ENCODE results near the gene ATP11B.

ATP11B gene

GRCh38 chr3:182792901-182793662, at the start of gene ATP11B:
TSS of gene ATP11B (plus strand) at chr3:182793504. CDS start at chr3:182793760, 256 bp downstream.
- peak; percentile 87 for DNase-seq

GRCh38 chr3:182746959-182747358, 46.3 kb upstream of the ATP11B start:
- no peak for DNase-seq

DNA sequence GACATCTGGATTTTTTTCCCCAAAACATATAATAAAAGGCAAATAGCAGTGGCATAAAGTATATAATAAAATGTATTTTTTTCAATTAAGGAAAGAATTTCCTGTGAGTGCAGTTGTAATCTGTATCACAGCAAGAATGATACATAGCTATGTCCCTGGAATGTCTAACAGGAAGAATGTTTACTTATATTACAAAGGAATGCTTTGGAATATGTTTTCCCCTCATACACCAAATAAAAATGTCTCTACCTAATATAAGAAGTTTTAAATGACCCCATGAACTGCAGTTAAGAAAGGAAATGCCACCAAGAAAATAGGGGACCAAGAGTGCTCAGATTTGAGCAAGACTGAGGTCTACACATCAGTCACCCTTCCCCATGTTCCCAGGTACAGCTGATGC, 38.0 kb upstream of the ATP11B start:
- no peak for DNase-seq

GRCh38 chr3:182755712-182756111, 37.6 kb upstream of the ATP11B start:
- DNase-seq: no peak

- peak; percentile 63 for DNase-seq
Observed at GRCh38 chr3:182760576-182761164, 32.6 kb upstream of the ATP11B start.

DNA sequence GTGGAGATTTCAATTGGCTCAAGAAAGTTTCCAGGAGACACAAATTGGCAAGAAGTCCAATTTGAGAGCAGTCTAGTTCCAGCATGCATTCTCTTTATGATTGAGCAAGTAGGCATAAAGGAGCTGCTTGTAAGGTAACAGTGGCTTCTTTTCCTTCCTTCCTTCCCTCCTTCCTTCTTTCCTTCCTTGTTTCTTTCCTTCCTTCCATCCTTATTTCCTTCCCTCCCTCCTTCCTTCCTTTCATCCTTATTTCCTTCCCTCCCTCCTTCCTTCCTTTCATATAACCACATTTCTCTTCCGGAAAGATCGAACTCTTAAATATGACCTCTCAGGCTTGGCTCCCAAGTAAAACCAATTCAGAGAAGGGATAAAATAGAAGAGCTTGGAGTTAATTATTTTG, 29.4 kb upstream of the ATP11B start:
- DNase-seq: no peak

DNA sequence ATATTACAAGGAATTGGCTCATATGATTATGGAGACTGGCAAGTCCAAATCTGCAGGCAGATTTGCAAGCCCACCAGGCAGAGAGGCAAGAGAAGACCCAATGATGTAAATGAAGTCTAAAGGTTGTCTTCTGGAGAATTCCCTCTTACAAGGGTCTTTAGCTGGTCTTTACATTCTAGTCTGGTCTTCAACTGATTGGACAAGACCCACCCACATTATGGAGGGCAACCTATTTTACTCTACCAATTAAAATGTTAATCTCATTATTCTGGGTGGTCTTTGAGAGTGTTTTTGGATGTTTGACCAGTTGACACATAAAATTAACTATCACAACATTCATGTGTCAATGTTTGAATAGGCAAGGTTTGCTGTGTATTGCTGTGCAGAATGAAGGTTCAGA, 28.0 kb upstream of the ATP11B start:
- no peak for DNase-seq

GRCh38 chr3:182766099-182766498, 27.2 kb upstream of the ATP11B start:
- peak; percentile 65 for DNase-seq

- no peak for DNase-seq
Observed at GRCh38 chr3:182768413-182768812, 24.9 kb upstream of the ATP11B start.

- DNase-seq: no peak
Observed at GRCh38 chr3:182769673-182770072, 23.6 kb upstream of the ATP11B start.

DNA sequence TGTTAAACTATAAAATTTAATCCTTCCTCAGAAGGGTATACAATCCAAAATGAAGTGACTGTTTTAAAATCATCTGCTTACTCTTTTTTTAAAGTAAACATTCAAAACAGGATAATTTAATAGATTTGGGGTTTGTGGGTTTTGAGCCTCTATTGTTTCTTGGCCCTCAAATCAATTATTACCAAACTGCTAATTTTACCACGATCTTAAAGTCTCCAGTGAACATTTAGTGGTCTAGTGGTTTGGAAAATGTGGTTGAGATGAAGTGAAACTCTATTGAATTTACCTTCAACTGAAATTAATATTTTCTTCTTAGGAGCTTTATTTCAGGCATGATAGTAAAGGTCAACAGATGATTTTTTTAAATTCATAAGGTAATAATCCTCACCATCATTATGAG, 11.2 kb upstream of the ATP11B start:
- no peak for DNase-seq

- no peak for DNase-seq
Observed at GRCh38 chr3:182783106-182783505, 10.2 kb upstream of the ATP11B start.

GRCh38 chr3:182784542-182784941, 8.8 kb upstream of the ATP11B start:
- peak; percentile 88 for DNase-seq

GRCh38 chr3:182785142-182785541, 8.2 kb upstream of the ATP11B start:
- no peak for DNase-seq

- no peak for DNase-seq
Observed at GRCh38 chr3:182785756-182786155, 7.5 kb upstream of the ATP11B start.

GRCh38 chr3:182786564-182787196, 6.6 kb upstream of the ATP11B start:
- no peak for DNase-seq

- DNase-seq: peak; percentile 87
Observed at GRCh38 chr3:182787302-182788036, 5.8 kb upstream of the ATP11B start.

- no peak for DNase-seq
Observed at GRCh38 chr3:182789371-182789770, 3.9 kb upstream of the ATP11B start.

GRCh38 chr3:182790612-182791011, 2.7 kb upstream of the ATP11B start:
- no peak for DNase-seq

DNA sequence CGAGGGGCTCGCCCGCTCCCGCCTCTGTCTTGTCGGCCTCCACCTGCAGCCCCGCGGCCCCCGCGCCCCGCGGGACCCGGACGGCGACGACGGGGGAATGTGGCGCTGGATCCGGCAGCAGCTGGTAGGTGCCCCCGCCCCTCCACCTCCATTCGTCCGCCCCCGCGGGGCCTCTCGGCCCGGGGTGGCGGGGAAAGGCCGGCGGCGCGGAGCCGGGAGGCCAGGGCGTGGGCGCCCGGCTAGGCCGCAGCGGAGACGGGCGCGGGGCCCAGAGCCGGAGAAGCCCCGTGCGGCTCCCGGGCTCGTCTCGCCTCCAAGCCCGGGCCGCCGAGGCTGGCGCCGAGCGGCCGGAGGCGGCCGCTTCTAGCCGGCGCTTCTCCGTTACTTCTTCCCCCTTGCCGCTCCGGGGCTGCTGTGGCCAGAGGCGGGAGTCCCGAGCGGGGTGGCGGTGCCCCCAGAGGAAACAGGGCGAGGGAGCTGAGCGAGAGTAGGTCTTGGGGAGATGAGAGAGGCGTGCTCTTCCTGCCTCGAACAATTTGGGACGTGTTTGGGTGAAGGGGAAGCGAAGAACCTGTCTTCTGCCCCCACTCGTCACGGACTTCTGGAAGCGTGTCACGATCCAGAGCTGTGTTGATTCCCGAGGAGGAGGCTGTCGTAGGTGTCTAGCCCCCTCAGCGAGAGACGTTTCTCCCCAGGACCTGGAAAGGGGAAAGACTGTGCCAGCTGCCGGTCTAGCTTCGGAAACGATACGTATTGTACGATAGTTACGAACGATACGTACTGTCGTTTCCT, 555 bp downstream of the ATP11B start:
- peak; percentile 71 for DNase-seq

GRCh38 chr3:182794455-182795388, 1.4 kb downstream of the ATP11B start:
- peak; percentile 71 for DNase-seq
